Sigmoid colon (tissue), 7 donors: ENCODE results near the gene ZNF277. TPM values are rescaled to one million over a fixed set of nuclear protein-coding genes. Genes with fewer than 3 reads are reported as not detected.

Experiments used
- DNase-seq: peaks from one replicate; pipeline ENCODE4 v3.0.0-alpha.2; 2019
- H3K27ac ChIP-seq, 4 donors: fragments of 200-600 bp; sonication (generic); one replicate each; pipeline ENCODE4 v1.5.1; 2016 to 2019; ENCODE audit warnings: mild to moderate bottlenecking in 1 of 4
- H3K27me3 ChIP-seq, 3 donors: fragments of 200-600 bp; sonication (generic); one replicate each; pipeline ENCODE4 v1.5.1; 2019; ENCODE audit warnings: mild to moderate bottlenecking in 1 of 3
- H3K36me3 ChIP-seq, 4 donors: fragments of 200-600 bp; sonication (generic); one replicate each; pipeline ENCODE4 v1.5.1; 2016 to 2019
- H3K4me1 ChIP-seq, 4 donors: fragments of 200-600 bp; sonication (generic); one replicate each; pipeline ENCODE4 v1.5.1; 2017 to 2019
- H3K4me3 ChIP-seq, 4 donors: fragments of 200-600 bp; sonication (generic); one replicate each; pipeline ENCODE4 v1.5.1; 2017 to 2019; ENCODE audit warnings: mild to moderate bottlenecking in 2 of 4, moderate library complexity in 1 of 4
- H3K9me3 ChIP-seq, 4 donors: fragments of 200-600 bp in 3 of 4; sonication (generic) in 3 of 4; one replicate each; pipeline versions ENCODE4 v1.5.1 to v1.6.1; 2013 to 2019
- EP300 ChIP-seq, 4 donors: sonication (generic); formaldehyde crosslinking; IDR thresholded peaks; one replicate each; pipeline ENCODE4 v1.6.1; 2017; ENCODE audit warnings: antibody characterized with exemption in 4 of 4
- POLR2A ChIP-seq, 2 donors: fragments of 450-650 bp; IDR thresholded peaks; one replicate each; pipeline ENCODE4 v1.6.1; 2016; ENCODE audit warnings: antibody characterized with exemption in 2 of 2, mild to moderate bottlenecking in 2 of 2, moderate library complexity in 2 of 2
- POLR2AphosphoS5 ChIP-seq, 4 donors: sonication (generic); formaldehyde crosslinking; IDR thresholded peaks; one replicate each; pipeline ENCODE4 v1.6.1; 2017; ENCODE audit warnings: antibody characterized with exemption in 4 of 4
- WGBS, 2 donors: extraction: QIAGEN DNeasy Blood & Tissue Kit; methylation state at CpG; one replicate each; pipeline ENCODE4 v1.1.7; 2013; 5-methylcytosine and 5-hydroxymethylcytosine counted together
- intact Hi-C: fragments of 100-400 bp; cut with DNase I; formaldehyde crosslinking; loops from one replicate; pipeline ENCODE4 v1.15.1; 2023
- polyA plus RNA-seq, 3 donors: library from polyadenylated mRNA; stranded (reverse); fragments of 200-250 nt; gene quantifications; one replicate each; pipeline ENCODE4 v1.2.3, GENCODE V29; 2013
- total RNA-seq, 4 donors: library from RNA; depleted of rRNA; stranded (reverse); fragments of >200 nt; gene quantifications; one replicate each; pipeline ENCODE4 v1.1.0, GENCODE V29; 2016
- TF ChIP-seq, protein P1 (sequence below), 4 experiments: fragments of 450-650 bp in 3 of 4; fragments of 200-600 bp in 1 of 4; IDR thresholded peaks; one replicate each; pipeline ENCODE4 v1.5.1; 2016 to 2019; ENCODE audit warnings: antibody characterized with exemption in 4 of 4, mild to moderate bottlenecking in 3 of 4, moderate library complexity in 2 of 4
- donor health status: healthy with polysubstance abuse.
- donor health status: Bipolar disorder and iron deficiency.
- donor health status: healthy.

Gene ZNF277
- total and polyA plus RNA-seq, 7 donors, result 15.8 to 49.3 (median 39.0) TPM

DNA sequence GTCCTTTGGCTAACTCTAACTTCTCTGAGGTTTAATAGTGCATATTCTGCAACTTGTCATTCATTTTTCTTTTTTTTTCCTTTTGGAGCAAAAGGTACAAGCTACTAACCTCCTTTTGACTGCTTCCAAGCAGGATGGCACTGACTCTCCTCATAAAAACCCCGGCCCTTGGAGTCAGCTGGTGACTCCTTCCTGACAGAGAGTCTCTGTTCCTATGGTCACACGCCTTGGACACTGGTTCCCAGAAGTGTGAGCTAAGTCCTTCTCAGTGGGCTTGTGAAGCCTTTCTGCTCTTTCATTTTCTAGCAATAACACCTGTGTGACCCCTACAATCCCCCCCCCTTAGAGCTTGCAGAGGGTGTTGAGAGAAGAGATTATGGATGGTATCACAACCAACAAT, 22.0 kb upstream of the ZNF277 start:
- intact Hi-C loops, result no loop called here
- 86 to 88% methylated on average over 2 of the region's 2 CpGs for WGBS, 2 donors
- no peak overlapping the region for H3K4me3 ChIP-seq
- no peaks in the 10 kb centered on the region for H3K36me3 ChIP-seq
- H3K27me3 ChIP-seq, result no peaks in the 10 kb centered on the region
- no peak for DNase-seq
- H3K27ac ChIP-seq, result no peak overlapping the region
- H3K4me1 ChIP-seq, result peaks cover 0 to 19% (median 11%) of the 10 kb centered on the region in 4 donors
- no peaks in the 10 kb centered on the region for H3K9me3 ChIP-seq
- TF ChIP-seq EP300 (IDR thresholded peaks at IDR 0.05) (no peak), POLR2A (IDR thresholded peaks at IDR 0.05) (no peak), POLR2AphosphoS5 (IDR thresholded peaks at IDR 0.05) (no peak)
- TF ChIP-seq, protein P1, sequence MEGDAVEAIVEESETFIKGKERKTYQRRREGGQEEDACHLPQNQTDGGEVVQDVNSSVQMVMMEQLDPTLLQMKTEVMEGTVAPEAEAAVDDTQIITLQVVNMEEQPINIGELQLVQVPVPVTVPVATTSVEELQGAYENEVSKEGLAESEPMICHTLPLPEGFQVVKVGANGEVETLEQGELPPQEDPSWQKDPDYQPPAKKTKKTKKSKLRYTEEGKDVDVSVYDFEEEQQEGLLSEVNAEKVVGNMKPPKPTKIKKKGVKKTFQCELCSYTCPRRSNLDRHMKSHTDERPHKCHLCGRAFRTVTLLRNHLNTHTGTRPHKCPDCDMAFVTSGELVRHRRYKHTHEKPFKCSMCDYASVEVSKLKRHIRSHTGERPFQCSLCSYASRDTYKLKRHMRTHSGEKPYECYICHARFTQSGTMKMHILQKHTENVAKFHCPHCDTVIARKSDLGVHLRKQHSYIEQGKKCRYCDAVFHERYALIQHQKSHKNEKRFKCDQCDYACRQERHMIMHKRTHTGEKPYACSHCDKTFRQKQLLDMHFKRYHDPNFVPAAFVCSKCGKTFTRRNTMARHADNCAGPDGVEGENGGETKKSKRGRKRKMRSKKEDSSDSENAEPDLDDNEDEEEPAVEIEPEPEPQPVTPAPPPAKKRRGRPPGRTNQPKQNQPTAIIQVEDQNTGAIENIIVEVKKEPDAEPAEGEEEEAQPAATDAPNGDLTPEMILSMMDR (IDR thresholded peaks at IDR 0.05), result no peak

DNA sequence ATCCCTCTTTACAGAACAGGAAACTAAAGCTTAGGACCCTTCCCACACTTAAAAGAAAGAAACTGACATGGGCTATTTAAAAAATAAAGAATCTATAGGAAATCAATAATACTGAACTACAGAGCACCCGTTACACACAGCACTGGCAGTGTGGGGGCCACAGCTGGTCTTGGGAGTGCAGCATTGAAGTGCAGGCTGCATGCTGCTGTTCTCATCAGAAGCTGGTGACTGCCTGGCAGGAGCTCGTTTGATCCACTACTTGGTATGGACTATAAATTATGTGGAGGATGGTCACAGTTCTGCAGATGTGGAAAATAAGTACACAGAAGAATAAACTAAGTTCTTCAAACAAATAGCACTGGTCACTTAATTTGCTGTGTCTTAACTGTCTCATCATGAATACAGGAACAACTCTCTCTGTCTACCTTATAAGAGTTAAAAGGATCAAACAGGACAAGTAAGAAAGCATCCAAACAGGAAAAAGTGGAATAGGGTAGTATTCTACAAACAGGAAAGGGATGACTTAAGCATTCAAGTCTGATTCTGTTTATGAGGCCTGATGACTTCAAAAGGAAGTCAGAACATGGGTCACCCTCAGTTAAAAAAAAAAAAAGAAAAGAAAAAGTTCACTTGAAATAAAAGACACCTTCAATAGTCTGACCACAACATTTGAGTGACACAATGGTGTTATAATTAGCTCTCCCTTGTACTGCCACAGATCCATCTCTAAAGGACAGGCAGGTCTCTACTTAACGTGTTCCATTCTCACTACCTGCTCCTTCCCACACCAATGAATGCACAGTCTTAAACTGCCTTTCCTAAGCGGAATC, 21.3 kb upstream of the ZNF277 start:
- 69 to 73% methylated on average over 4 of the region's 4 CpGs for whole genome bisulfite sequencing, 2 donors
- Histone ChIP-seq H3K36me3 (no peaks in the 10 kb centered on the region), H3K27me3 (no peaks in the 10 kb centered on the region), H3K27ac (no peak overlapping the region), H3K4me1 (peaks cover 0 to 11% (median 7%) of the 10 kb centered on the region in 4 donors), H3K9me3 (no peaks in the 10 kb centered on the region), H3K4me3 (no peak overlapping the region)
- no peak for DNase-seq
- TF ChIP-seq EP300 (IDR thresholded peaks at IDR 0.05), result no peak
- TF ChIP-seq POLR2A (IDR thresholded peaks at IDR 0.05), result no peak
- TF ChIP-seq, protein P1 (IDR thresholded peaks at IDR 0.05), result no peak
- no peak for TF ChIP-seq POLR2AphosphoS5 (IDR thresholded peaks at IDR 0.05)
- intact Hi-C loops, result no loop called here

DNA sequence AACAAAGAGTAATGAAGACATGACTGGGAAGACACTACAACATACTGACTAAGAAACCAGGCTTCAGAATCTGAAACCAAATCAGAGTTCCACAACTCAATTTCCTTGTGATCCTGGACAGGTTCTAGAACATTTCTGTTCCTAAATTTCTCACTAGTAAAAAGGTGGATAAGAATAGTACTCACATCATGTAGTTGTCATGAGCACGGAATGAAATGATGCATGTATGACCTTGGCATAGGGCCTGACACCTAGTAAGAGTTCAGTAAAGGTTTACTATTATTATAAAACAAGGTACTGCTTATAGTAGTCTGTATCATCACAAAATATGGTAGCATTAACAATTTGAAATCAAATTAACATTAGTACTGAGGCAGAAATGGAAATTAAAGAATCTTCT, 20.2 kb upstream of the ZNF277 start:
- WGBS, 2 donors, result 88 to 95% methylated on average over 1 of the region's 1 CpG

DNA sequence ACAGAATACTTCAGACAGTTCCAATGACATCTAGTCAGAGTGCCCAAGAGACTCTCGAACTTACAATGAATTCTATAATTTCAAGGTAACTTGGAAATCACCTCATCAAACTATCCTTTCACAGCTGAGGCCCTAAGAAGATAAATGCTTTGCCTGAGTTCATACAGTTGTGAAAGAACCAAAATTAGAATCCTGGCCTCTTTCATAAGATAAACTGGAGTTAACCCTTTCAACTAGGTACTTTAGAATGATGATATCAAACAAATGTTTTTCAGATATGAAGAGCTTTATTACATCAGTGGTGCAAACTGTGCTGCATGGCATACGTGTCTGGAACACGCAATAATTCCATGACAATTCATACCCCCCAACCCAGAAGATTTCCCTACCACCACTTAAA, 18.2 kb upstream of the ZNF277 start:
- no peaks in the 10 kb centered on the region for H3K27me3 ChIP-seq
- TF ChIP-seq, protein P1 (IDR thresholded peaks at IDR 0.05), result no peak
- TF ChIP-seq POLR2A (IDR thresholded peaks at IDR 0.05), result no peak
- no peak for TF ChIP-seq EP300 (IDR thresholded peaks at IDR 0.05)
- no peak for TF ChIP-seq POLR2AphosphoS5 (IDR thresholded peaks at IDR 0.05)
- H3K27ac ChIP-seq, result no peak overlapping the region
- H3K4me1 ChIP-seq, result peaks cover 0 to 12% (median 10%) of the 10 kb centered on the region in 4 donors
- no peak for DNase-seq
- no peaks in the 10 kb centered on the region for H3K36me3 ChIP-seq
- 93 to 96% methylated on average over 3 of the region's 3 CpGs for WGBS, 2 donors
- no peak overlapping the region for H3K4me3 ChIP-seq
- intact Hi-C loops, result no loop called here
- no peaks in the 10 kb centered on the region for H3K9me3 ChIP-seq

More for the DNA sequence above, 20.2 kb upstream of the ZNF277 start:
- Histone ChIP-seq H3K4me1 (peaks cover 0 to 6% (median 2%) of the 10 kb centered on the region in 4 donors), H3K27me3 (no peaks in the 10 kb centered on the region), H3K4me3 (no peak overlapping the region), H3K27ac (no peak overlapping the region), H3K9me3 (no peaks in the 10 kb centered on the region), H3K36me3 (no peaks in the 10 kb centered on the region)
- TF ChIP-seq POLR2AphosphoS5 (IDR thresholded peaks at IDR 0.05) (no peak), EP300 (IDR thresholded peaks at IDR 0.05) (no peak)
- DNase-seq, result no peak
- intact Hi-C loops, result no loop called here

DNA sequence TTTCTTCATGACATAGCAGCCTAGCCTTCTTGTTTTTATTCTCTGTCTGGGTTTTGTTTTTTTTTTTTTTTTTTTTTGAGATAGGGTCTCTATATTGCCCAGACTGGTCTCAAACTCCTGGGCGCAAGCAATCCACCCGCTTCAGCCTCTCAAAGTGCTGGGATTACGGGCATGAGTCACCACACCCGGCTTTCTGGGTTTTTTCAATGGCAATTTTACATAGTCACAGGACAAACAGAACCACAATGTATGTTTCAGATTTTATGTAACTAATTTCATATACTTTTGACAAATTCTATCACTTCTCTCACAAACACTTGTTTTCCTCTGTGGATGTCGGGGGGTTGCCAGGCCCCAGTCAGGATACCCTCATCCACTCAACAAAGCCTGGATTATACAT, 16.8 kb upstream of the ZNF277 start:
- no peak overlapping the region for H3K4me3 ChIP-seq
- no peak overlapping the region for H3K27ac ChIP-seq
- no peaks in the 10 kb centered on the region for H3K36me3 ChIP-seq
- intact Hi-C loops, result no loop called here
- TF ChIP-seq, protein P1 (IDR thresholded peaks at IDR 0.05), result no peak
- TF ChIP-seq POLR2AphosphoS5 (IDR thresholded peaks at IDR 0.05) (no peak), EP300 (IDR thresholded peaks at IDR 0.05) (no peak), POLR2A (IDR thresholded peaks at IDR 0.05) (no peak)
- 93 to 97% methylated on average over 5 of the region's 5 CpGs for WGBS, 2 donors
- H3K4me1 ChIP-seq, result peaks cover 0 to 12% (median 10%) of the 10 kb centered on the region in 4 donors
- DNase-seq, result no peak
- H3K27me3 ChIP-seq, result no peaks in the 10 kb centered on the region
- H3K9me3 ChIP-seq, result peaks cover 0 to 2% (median 0%) of the 10 kb centered on the region in 4 donors
